Measurements from ENCODE around the gene TSC22D1. TPM values are rescaled to one million over a fixed set of nuclear protein-coding genes. Genes with fewer than 3 reads are reported as not detected.

Gene TSC22D1
- polyA plus RNA-seq, 1 donor from 2014 or later = 355 TPM

DNA sequence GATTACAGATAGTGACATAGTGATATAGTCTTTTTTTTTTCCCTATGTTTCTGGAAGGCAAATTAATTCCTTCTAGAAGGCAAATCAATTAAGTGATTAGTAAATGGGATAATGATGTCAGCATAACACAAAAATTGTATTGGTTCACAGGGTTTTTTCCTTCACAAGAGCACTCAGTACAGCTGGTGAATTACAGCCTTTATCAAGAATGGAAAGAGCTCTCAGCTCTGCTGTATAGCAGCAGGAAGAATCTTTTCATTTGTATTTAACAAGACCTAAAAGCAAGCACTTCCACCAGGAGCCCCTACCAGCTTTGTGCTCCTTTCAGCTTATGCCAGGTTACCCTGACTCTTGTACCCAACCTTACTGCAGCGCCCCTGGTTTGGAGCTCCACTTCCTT lies 111.7 kb downstream of the TSC22D1 start:
- H3K36me3 ChIP-seq (ENCODE audit: insufficient read depth, low read length) = no peaks in the 10 kb centered on the region
- no peaks in the 10 kb centered on the region for H3K9me3 ChIP-seq (ENCODE audit: low read length)
- H3K79me2 ChIP-seq (replicated peaks; ENCODE audit: insufficient read depth, low read length) = peaks cover 29% of the 10 kb centered on the region
- no peaks in the 10 kb centered on the region for H4K20me1 ChIP-seq (ENCODE audit: insufficient read depth)
- no peaks in the 10 kb centered on the region for H3F3A ChIP-seq (ENCODE audit: insufficient read depth, low read length, poor library complexity, severe bottlenecking)
- TF ChIP-seq RAD21 (conservative IDR thresholded peaks at IDR 0.05) (no peak), REST (IDR thresholded peaks at IDR 0.05; ENCODE audit: borderline replicate concordance) (no peak), EP300 (conservative IDR thresholded peaks at IDR 0.05; ENCODE audit: poor library complexity, severe bottlenecking) (no peak), CTCF (IDR thresholded peaks at IDR 0.05; ENCODE audit: poor library complexity, severe bottlenecking) (no peak), MXI1 (conservative IDR thresholded peaks at IDR 0.05; ENCODE audit: poor library complexity, severe bottlenecking) (no peak), SMC3 (conservative IDR thresholded peaks at IDR 0.05; ENCODE audit: poor library complexity) (no peak), EZH2 (IDR thresholded peaks at IDR 0.05; ENCODE audit: borderline replicate concordance, insufficient read depth, low read length, poor library complexity, severe bottlenecking) (no peak), TAF1 (IDR thresholded peaks at IDR 0.05; ENCODE audit: low read depth) (no peak), POLR2AphosphoS5 (IDR thresholded peaks at IDR 0.05) (no peak)
- no peaks in the 10 kb centered on the region for H3K27me3 ChIP-seq (ENCODE audit: insufficient read depth, low read depth, low read length)
- H3K9ac ChIP-seq (ENCODE audit: low read length) = no peak overlapping the region
- no peaks in the 10 kb centered on the region for H3K9me2 ChIP-seq (ENCODE audit: insufficient read depth, low read length)
- H3K27ac ChIP-seq (ENCODE audit: low read length) = no peak overlapping the region
- no peak overlapping the region for H2AFZ ChIP-seq (ENCODE audit: low read depth, low read length)
- H3K4me3 ChIP-seq (ENCODE audit: low read length) = no peak overlapping the region
- no peak overlapping the region for H3K4me2 ChIP-seq (ENCODE audit: low read length)

- peaks cover 24% of the 10 kb centered on the region for H3K79me2 ChIP-seq (replicated peaks; ENCODE audit: insufficient read depth, low read length)
- no peaks in the 10 kb centered on the region for H3K9me2 ChIP-seq (ENCODE audit: insufficient read depth, low read length)
These were observed 112.4 kb downstream of the TSC22D1 start for GRCh38 chr13:44463759-44464158.

More at GRCh38 chr13:44463759-44464158, 112.4 kb downstream of the TSC22D1 start:
- no peak overlapping the region for H2AFZ ChIP-seq (ENCODE audit: low read depth, low read length)
- H3K9me3 ChIP-seq (ENCODE audit: low read length) = no peaks in the 10 kb centered on the region
- TF ChIP-seq EP300 (conservative IDR thresholded peaks at IDR 0.05; ENCODE audit: poor library complexity, severe bottlenecking) (no peak), SMC3 (conservative IDR thresholded peaks at IDR 0.05; ENCODE audit: poor library complexity) (no peak), MXI1 (conservative IDR thresholded peaks at IDR 0.05; ENCODE audit: poor library complexity, severe bottlenecking) (no peak), EZH2 (IDR thresholded peaks at IDR 0.05; ENCODE audit: borderline replicate concordance, insufficient read depth, low read length, poor library complexity, severe bottlenecking) (no peak), POLR2AphosphoS5 (IDR thresholded peaks at IDR 0.05) (no peak), REST (IDR thresholded peaks at IDR 0.05; ENCODE audit: borderline replicate concordance) (no peak)
- H3K27ac ChIP-seq (ENCODE audit: low read length) = no peak overlapping the region
- H4K20me1 ChIP-seq (ENCODE audit: insufficient read depth) = no peaks in the 10 kb centered on the region
- no peaks in the 10 kb centered on the region for H3K27me3 ChIP-seq (ENCODE audit: insufficient read depth, low read depth, low read length)
- H3K9ac ChIP-seq (ENCODE audit: low read length) = no peak overlapping the region
- no peaks in the 10 kb centered on the region for H3F3A ChIP-seq (ENCODE audit: insufficient read depth, low read length, poor library complexity, severe bottlenecking)
- H3K4me3 ChIP-seq (ENCODE audit: low read length) = no peak overlapping the region
- no peak overlapping the region for H3K4me2 ChIP-seq (ENCODE audit: low read length)
- no peaks in the 10 kb centered on the region for H3K36me3 ChIP-seq (ENCODE audit: insufficient read depth, low read length)

All from neural cell (in vitro differentiated cells).